ENCODE measurements around the gene COTL1. TPM values are rescaled to one million over a fixed set of nuclear protein-coding genes. Genes with fewer than 3 reads are reported as not detected.
A peak's percentile ranks its signal among the peaks of the same experiment; 100 is the strongest.

Gene COTL1
- total and polyA plus RNA-seq, 9 of the 15 experiments (the other 6 are each of a cell fraction or from before 2014, with no cell fraction given): 27.7 to 185 (median 72.5) TPM

DNA sequence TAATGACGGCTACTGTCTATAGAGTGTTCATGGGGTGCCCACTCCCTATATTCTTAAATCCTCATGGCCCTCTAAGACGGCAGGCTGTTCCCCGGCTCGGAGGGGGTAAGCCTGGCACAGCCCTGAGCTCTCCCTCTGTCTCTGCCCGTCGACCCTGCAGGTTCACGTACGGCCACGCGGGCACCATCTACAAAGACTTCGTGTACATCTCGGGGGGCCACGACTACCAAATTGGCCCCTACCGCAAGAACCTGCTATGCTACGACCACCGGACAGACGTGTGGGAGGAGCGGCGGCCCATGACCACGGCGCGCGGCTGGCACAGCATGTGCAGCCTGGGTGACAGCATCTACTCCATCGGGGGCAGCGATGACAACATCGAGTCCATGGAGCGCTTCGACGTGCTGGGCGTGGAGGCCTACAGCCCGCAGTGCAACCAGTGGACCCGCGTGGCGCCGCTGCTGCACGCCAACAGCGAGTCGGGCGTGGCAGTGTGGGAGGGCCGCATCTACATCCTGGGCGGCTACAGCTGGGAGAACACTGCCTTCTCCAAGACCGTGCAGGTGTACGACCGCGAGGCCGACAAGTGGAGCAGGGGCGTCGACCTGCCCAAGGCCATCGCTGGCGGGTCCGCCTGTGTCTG lies 43.7 kb upstream of the COTL1 start (continued):
- TF ChIP-seq, protein P1, sequence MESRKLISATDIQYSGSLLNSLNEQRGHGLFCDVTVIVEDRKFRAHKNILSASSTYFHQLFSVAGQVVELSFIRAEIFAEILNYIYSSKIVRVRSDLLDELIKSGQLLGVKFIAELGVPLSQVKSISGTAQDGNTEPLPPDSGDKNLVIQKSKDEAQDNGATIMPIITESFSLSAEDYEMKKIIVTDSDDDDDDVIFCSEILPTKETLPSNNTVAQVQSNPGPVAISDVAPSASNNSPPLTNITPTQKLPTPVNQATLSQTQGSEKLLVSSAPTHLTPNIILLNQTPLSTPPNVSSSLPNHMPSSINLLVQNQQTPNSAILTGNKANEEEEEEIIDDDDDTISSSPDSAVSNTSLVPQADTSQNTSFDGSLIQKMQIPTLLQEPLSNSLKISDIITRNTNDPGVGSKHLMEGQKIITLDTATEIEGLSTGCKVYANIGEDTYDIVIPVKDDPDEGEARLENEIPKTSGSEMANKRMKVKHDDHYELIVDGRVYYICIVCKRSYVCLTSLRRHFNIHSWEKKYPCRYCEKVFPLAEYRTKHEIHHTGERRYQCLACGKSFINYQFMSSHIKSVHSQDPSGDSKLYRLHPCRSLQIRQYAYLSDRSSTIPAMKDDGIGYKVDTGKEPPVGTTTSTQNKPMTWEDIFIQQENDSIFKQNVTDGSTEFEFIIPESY (CRISPR knock-in tag; IDR thresholded peaks at IDR 0.05): peak; percentile 94

DNA sequence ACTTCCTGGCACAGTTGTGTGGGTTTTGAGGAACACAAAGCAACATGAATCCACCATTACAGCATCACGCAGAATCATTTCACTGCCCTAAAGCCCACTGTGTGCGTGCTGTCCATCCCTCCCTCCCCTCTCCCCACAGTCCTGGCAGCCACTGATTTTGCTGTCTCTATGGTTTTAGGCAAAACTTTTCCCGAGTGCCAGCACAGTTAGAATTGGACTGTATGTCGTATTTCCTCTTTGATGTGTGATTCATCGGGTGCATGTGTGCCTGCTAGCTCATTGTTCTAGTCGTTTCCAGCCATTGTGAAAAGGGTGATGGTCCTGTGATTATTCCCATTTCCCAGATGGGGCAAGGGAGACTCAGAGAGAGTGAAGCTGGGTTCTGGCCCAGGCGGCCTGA lies 43.1 kb upstream of the COTL1 start:
- in situ Hi-C loops (cut with MboI): no loop called here
- no peak overlapping the region for H3K4me2 ChIP-seq (ENCODE audit: insufficient read depth, low read length)
- 83% methylated on average over 7 of the region's 7 CpGs for WGBS (ENCODE audit: insufficient coverage, low coverage, missing lambda C conversion rate)
- no peaks in the 10 kb centered on the region for H3K27me3 ChIP-seq (ENCODE audit: control insufficient read depth in 2 of 2, insufficient read depth in 2 of 2, low read length in 2 of 2)
- H3K9ac ChIP-seq (ENCODE audit: insufficient read depth in 1 of 2, low read depth in 2 of 2, low read length in 2 of 2): no peak overlapping the region
- peaks cover 0 to 4% of the 10 kb centered on the region in 2 experiments; a peak in 1 of 5 replicates for H3K4me1 ChIP-seq (replicated peaks in 1 of 2; ENCODE audit: control insufficient read depth in 2 of 2, insufficient read depth in 2 of 2, low read length in 2 of 2)
- peaks cover 79% of the 10 kb centered on the region for H3K36me3 ChIP-seq (ENCODE audit: control insufficient read depth, insufficient read depth, low read length)
- TF ChIP-seq ELF4 (CRISPR knock-in tag; IDR thresholded peaks at IDR 0.05) (no peak), KLF13 (tag; IDR thresholded peaks at IDR 0.05; ENCODE audit: borderline replicate concordance, low read depth) (no peak), ZNF445 (CRISPR knock-in tag; IDR thresholded peaks at IDR 0.05; ENCODE audit: low read depth) (no peak), SIX5 (IDR thresholded peaks at IDR 0.05; ENCODE audit: borderline replicate concordance in 1 of 2, insufficient read depth in 1 of 2, low read depth in 1 of 2, low read length in 2 of 2) (no peak), GABPB2 (CRISPR knock-in tag; conservative IDR thresholded peaks at IDR 0.05) (no peak), ZNF41 (CRISPR knock-in tag; conservative IDR thresholded peaks at IDR 0.05) (no peak), TBL1XR1 (IDR thresholded peaks at IDR 0.05; ENCODE audit: low read length in 2 of 2) (no peak)
- TF ChIP-seq, protein P2, sequence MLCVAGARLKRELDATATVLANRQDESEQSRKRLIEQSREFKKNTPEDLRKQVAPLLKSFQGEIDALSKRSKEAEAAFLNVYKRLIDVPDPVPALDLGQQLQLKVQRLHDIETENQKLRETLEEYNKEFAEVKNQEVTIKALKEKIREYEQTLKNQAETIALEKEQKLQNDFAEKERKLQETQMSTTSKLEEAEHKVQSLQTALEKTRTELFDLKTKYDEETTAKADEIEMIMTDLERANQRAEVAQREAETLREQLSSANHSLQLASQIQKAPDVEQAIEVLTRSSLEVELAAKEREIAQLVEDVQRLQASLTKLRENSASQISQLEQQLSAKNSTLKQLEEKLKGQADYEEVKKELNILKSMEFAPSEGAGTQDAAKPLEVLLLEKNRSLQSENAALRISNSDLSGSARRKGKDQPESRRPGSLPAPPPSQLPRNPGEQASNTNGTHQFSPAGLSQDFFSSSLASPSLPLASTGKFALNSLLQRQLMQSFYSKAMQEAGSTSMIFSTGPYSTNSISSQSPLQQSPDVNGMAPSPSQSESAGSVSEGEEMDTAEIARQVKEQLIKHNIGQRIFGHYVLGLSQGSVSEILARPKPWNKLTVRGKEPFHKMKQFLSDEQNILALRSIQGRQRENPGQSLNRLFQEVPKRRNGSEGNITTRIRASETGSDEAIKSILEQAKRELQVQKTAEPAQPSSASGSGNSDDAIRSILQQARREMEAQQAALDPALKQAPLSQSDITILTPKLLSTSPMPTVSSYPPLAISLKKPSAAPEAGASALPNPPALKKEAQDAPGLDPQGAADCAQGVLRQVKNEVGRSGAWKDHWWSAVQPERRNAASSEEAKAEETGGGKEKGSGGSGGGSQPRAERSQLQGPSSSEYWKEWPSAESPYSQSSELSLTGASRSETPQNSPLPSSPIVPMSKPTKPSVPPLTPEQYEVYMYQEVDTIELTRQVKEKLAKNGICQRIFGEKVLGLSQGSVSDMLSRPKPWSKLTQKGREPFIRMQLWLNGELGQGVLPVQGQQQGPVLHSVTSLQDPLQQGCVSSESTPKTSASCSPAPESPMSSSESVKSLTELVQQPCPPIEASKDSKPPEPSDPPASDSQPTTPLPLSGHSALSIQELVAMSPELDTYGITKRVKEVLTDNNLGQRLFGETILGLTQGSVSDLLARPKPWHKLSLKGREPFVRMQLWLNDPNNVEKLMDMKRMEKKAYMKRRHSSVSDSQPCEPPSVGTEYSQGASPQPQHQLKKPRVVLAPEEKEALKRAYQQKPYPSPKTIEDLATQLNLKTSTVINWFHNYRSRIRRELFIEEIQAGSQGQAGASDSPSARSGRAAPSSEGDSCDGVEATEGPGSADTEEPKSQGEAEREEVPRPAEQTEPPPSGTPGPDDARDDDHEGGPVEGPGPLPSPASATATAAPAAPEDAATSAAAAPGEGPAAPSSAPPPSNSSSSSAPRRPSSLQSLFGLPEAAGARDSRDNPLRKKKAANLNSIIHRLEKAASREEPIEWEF (CRISPR knock-in tag; IDR thresholded peaks at IDR 0.05): no peak
- no peak overlapping the region for H2AFZ ChIP-seq (ENCODE audit: low read depth, low read length)
- no peak overlapping the region for H3K27ac ChIP-seq (ENCODE audit: extremely low read depth, low read depth, low read length)
- CTCF ChIA-PET (ENCODE audit: low intra/inter-chr PET ratio): no interaction called here
- H3K9me1 ChIP-seq (ENCODE audit: control insufficient read depth, insufficient read depth, low read length): no peaks in the 10 kb centered on the region
- DNase-seq (ENCODE audit: extremely low read depth in 1 of 4, low spot score in 3 of 4) (no peak), FAIRE-seq (no peak), ATAC-seq (no peak)
- no peak overlapping the region for H3K4me3 ChIP-seq
- H3K79me2 ChIP-seq (ENCODE audit: control insufficient read depth, insufficient read depth, low read length): no peaks in the 10 kb centered on the region
- no peaks in the 10 kb centered on the region for H3K9me3 ChIP-seq (replicated peaks; ENCODE audit: control insufficient read depth, insufficient read depth, low read depth, low read length)
- BruUV-seq (replicated peaks): no TSS peak
- intact Hi-C loops (cut with micrococcal nuclease): no loop called here
- POLR2A ChIA-PET: interaction anchor here (0.7 to 1.4 kb wide), 7 partner anchors 10 to 164 kb away, joined by 3 to 4 read pairs (median 3); partner anchors contain the start of gene KLHL36
- H4K20me1 ChIP-seq (replicated peaks; ENCODE audit: control insufficient read depth, insufficient read depth, low read length): peaks cover 13% of the 10 kb centered on the region; the same call in 1 of the 2 replicates

Data from K562 (cell line).